Karpas-422 (cell line): ENCODE results near the gene BRINP3. TPM values are rescaled to one million over a fixed set of nuclear protein-coding genes. Genes with fewer than 3 reads are reported as not detected.

ENCODE experiments used
- DNase-seq: peaks from one replicate; pipeline ENCODE4 v3.0.0-alpha.2; 2015
- H2AFZ ChIP-seq: fragments of 200-600 bp; sonication (generic); 2 replicates; pipeline ENCODE4 v1.6.1; 2014; ENCODE audit warnings: antibody characterized with exemption, low read length, mixed read lengths
- H3K27ac ChIP-seq: fragments of 200-600 bp; sonication (generic); 2 replicates; pipeline ENCODE4 v1.5.1; 2014; ENCODE audit warnings: mild to moderate bottlenecking, low read length, moderate library complexity
- H3K27me3 ChIP-seq: fragments of 200-600 bp; sonication (generic); 2 replicates; pipeline ENCODE4 v1.6.1; 2014; ENCODE audit warnings: low read length, mixed read lengths
- H3K36me3 ChIP-seq: fragments of 200-600 bp; sonication (generic); 2 replicates; pipeline ENCODE4 v1.6.1; 2014; ENCODE audit warnings: low read length, mixed read lengths; ENCODE audit not compliant: insufficient read depth
- H3K4me1 ChIP-seq: fragments of 200-600 bp; sonication (generic); 2 replicates; pipeline ENCODE4 v1.6.1; 2014; ENCODE audit warnings: mild to moderate bottlenecking, low read length, mixed read lengths
- H3K4me2 ChIP-seq: fragments of 200-600 bp; sonication (generic); 2 replicates; pipeline ENCODE4 v1.6.1; 2014; ENCODE audit warnings: low read length, low read depth, mild to moderate bottlenecking; ENCODE audit not compliant: poor library complexity, severe bottlenecking
- H3K4me3 ChIP-seq: fragments of 200-600 bp; sonication (generic); 2 replicates; pipeline ENCODE4 v1.5.1; 2014; ENCODE audit warnings: mild to moderate bottlenecking, antibody characterized with exemption, low read length, mixed read lengths
- H3K79me2 ChIP-seq: fragments of 200-600 bp; sonication (generic); 2 replicates; pipeline ENCODE4 v1.6.1; 2014; ENCODE audit warnings: mild to moderate bottlenecking, low read length, mixed read lengths
- H3K9ac ChIP-seq: fragments of 200-600 bp; sonication (generic); 2 replicates; pipeline ENCODE4 v1.6.0; 2014; ENCODE audit warnings: low read length
- H3K9me2 ChIP-seq: fragments of 200-600 bp; sonication (generic), shearing (Covaris generic); replicated peaks from 2 replicates; pipeline ENCODE4 v1.6.0; 2014; ENCODE audit warnings: mild to moderate bottlenecking, low read length, moderate library complexity; ENCODE audit not compliant: insufficient read depth
- H3K9me3 ChIP-seq: fragments of 300-700, 200-600 bp; sonication (generic); 2 replicates; pipeline ENCODE4 v1.6.1; 2014; ENCODE audit warnings: low read length, mixed read lengths
- H4K20me1 ChIP-seq: fragments of 200-600 bp; sonication (generic); 2 replicates; pipeline ENCODE4 v1.6.1; 2014; ENCODE audit warnings: mild to moderate bottlenecking, antibody characterized with exemption, low read length, low read depth; ENCODE audit not compliant: insufficient read depth
- total RNA-seq: library from RNA; depleted of rRNA; stranded (reverse); fragments of >200 nt; shearing (Covaris generic); gene quantifications from 2 replicates; pipeline ENCODE4 v1.2.3, GENCODE V29; 2014; ENCODE audit warnings: low replicate concordance

The BRINP3 gene
- total RNA-seq, 1 experiment from 2014 or later = not detected

- H3K4me3 ChIP-seq = no peak overlapping the region
- H4K20me1 ChIP-seq = no peaks in the 10 kb centered on the region
- no peak for DNase-seq
- H3K36me3 ChIP-seq = no peaks in the 10 kb centered on the region
- H2AFZ ChIP-seq = no peak overlapping the region
- no peak overlapping the region for H3K27ac ChIP-seq
- no peaks in the 10 kb centered on the region for H3K9me2 ChIP-seq
- no peak overlapping the region for H3K9ac ChIP-seq
- no peaks in the 10 kb centered on the region for H3K79me2 ChIP-seq
- H3K4me2 ChIP-seq = no peak overlapping the region
- H3K27me3 ChIP-seq = no peaks in the 10 kb centered on the region
- H3K9me3 ChIP-seq = peaks cover 4% of the 10 kb centered on the region
- no peaks in the 10 kb centered on the region for H3K4me1 ChIP-seq
These were observed 100.4 kb downstream of the BRINP3 start for GRCh38 chr1:190377294-190377693.

- no peak overlapping the region for H2AFZ ChIP-seq
- H3K36me3 ChIP-seq = no peaks in the 10 kb centered on the region
- H3K79me2 ChIP-seq = no peaks in the 10 kb centered on the region
These were observed 101.6 kb downstream of the BRINP3 start for GRCh38 chr1:190376044-190376443.

GRCh38 chr1:190373705-190374336 is 103.8 kb downstream of the BRINP3 start:
- no peaks in the 10 kb centered on the region for H3K9me2 ChIP-seq
- no peak overlapping the region for H3K4me2 ChIP-seq
- H3K36me3 ChIP-seq = no peaks in the 10 kb centered on the region
- H3K79me2 ChIP-seq = no peaks in the 10 kb centered on the region
- no peak overlapping the region for H3K4me3 ChIP-seq
- H3K4me1 ChIP-seq = no peaks in the 10 kb centered on the region
- H3K9me3 ChIP-seq = peaks cover 3% of the 10 kb centered on the region
- no peak overlapping the region for H3K9ac ChIP-seq
- no peaks in the 10 kb centered on the region for H4K20me1 ChIP-seq
- H3K27ac ChIP-seq = no peak overlapping the region
- DNase-seq = peak; percentile 58
- H3K27me3 ChIP-seq = no peaks in the 10 kb centered on the region
- H2AFZ ChIP-seq = no peak overlapping the region

More at GRCh38 chr1:190376044-190376443, 101.6 kb downstream of the BRINP3 start:
- H3K4me2 ChIP-seq = no peak overlapping the region
- no peaks in the 10 kb centered on the region for H3K4me1 ChIP-seq
- DNase-seq = no peak
- H4K20me1 ChIP-seq = no peaks in the 10 kb centered on the region
- no peak overlapping the region for H3K27ac ChIP-seq
- H3K9me2 ChIP-seq = no peaks in the 10 kb centered on the region
- H3K27me3 ChIP-seq = no peaks in the 10 kb centered on the region
- no peak overlapping the region for H3K4me3 ChIP-seq
- H3K9me3 ChIP-seq = peaks cover 4% of the 10 kb centered on the region
- no peak overlapping the region for H3K9ac ChIP-seq

- Histone ChIP-seq H2AFZ (no peak overlapping the region), H4K20me1 (no peaks in the 10 kb centered on the region), H3K79me2 (no peaks in the 10 kb centered on the region), H3K4me2 (no peak overlapping the region), H3K4me3 (no peak overlapping the region), H3K9me2 (no peaks in the 10 kb centered on the region), H3K4me1 (no peaks in the 10 kb centered on the region), H3K9ac (no peak overlapping the region), H3K9me3 (peaks cover 11% of the 10 kb centered on the region), H3K36me3 (no peaks in the 10 kb centered on the region), H3K27ac (no peak overlapping the region), H3K27me3 (no peaks in the 10 kb centered on the region)
- DNase-seq = no peak
These were observed 110.5 kb downstream of the BRINP3 start for GRCh38 chr1:190367200-190367599.

GRCh38 chr1:190365283-190365682 is 112.4 kb downstream of the BRINP3 start:
- no peaks in the 10 kb centered on the region for H3K27me3 ChIP-seq
- H3K27ac ChIP-seq = no peak overlapping the region
- H4K20me1 ChIP-seq = no peaks in the 10 kb centered on the region
- H3K9me3 ChIP-seq = peaks cover 11% of the 10 kb centered on the region
- no peak for DNase-seq
- no peak overlapping the region for H2AFZ ChIP-seq
- H3K4me3 ChIP-seq = no peak overlapping the region
- H3K36me3 ChIP-seq = no peaks in the 10 kb centered on the region
- no peak overlapping the region for H3K4me2 ChIP-seq
- H3K9ac ChIP-seq = no peak overlapping the region
- no peaks in the 10 kb centered on the region for H3K4me1 ChIP-seq
- no peaks in the 10 kb centered on the region for H3K9me2 ChIP-seq
- H3K79me2 ChIP-seq = no peaks in the 10 kb centered on the region

- H4K20me1 ChIP-seq = no peaks in the 10 kb centered on the region
- no peaks in the 10 kb centered on the region for H3K36me3 ChIP-seq
- no peak overlapping the region for H3K27ac ChIP-seq
- no peak overlapping the region for H3K4me3 ChIP-seq
- no peak overlapping the region for H3K4me2 ChIP-seq
- H3K9me3 ChIP-seq = peaks cover 8% of the 10 kb centered on the region; the same call in 1 of the 2 replicates
- no peak for DNase-seq
- no peak overlapping the region for H3K9ac ChIP-seq
- no peaks in the 10 kb centered on the region for H3K27me3 ChIP-seq
- no peak overlapping the region for H2AFZ ChIP-seq
- H3K4me1 ChIP-seq = no peaks in the 10 kb centered on the region
- H3K9me2 ChIP-seq = no peaks in the 10 kb centered on the region
- no peaks in the 10 kb centered on the region for H3K79me2 ChIP-seq
These were observed 124.0 kb downstream of the BRINP3 start for GRCh38 chr1:190353538-190354101.

GRCh38 chr1:190344454-190344853 is 133.2 kb downstream of the BRINP3 start:
- no peak overlapping the region for H2AFZ ChIP-seq
- no peak overlapping the region for H3K27ac ChIP-seq
- no peak overlapping the region for H3K4me2 ChIP-seq
- H3K79me2 ChIP-seq = no peaks in the 10 kb centered on the region
- no peak overlapping the region for H3K4me3 ChIP-seq
- H3K27me3 ChIP-seq = no peaks in the 10 kb centered on the region
- no peaks in the 10 kb centered on the region for H3K4me1 ChIP-seq
- peaks cover 27% of the 10 kb centered on the region; the same call in 1 of the 2 replicates for H3K9me3 ChIP-seq
- DNase-seq = no peak
- no peak overlapping the region for H3K9ac ChIP-seq
- H3K9me2 ChIP-seq = no peaks in the 10 kb centered on the region
- H3K36me3 ChIP-seq = no peaks in the 10 kb centered on the region
- H4K20me1 ChIP-seq = no peaks in the 10 kb centered on the region

GRCh38 chr1:190338829-190339228 is 138.8 kb downstream of the BRINP3 start:
- Histone ChIP-seq H3K9me2 (no peaks in the 10 kb centered on the region), H3K4me3 (no peak overlapping the region), H3K36me3 (no peaks in the 10 kb centered on the region), H3K4me2 (no peak overlapping the region), H3K27ac (no peak overlapping the region), H3K4me1 (no peaks in the 10 kb centered on the region), H3K79me2 (no peaks in the 10 kb centered on the region), H3K9ac (no peak overlapping the region), H3K27me3 (no peaks in the 10 kb centered on the region), H4K20me1 (no peaks in the 10 kb centered on the region), H3K9me3 (peaks cover 12% of the 10 kb centered on the region; the same call in 1 of the 2 replicates), H2AFZ (no peak overlapping the region)
- no peak for DNase-seq
